ENCODE data around the gene RFTN2.

RFTN2 gene

DNA sequence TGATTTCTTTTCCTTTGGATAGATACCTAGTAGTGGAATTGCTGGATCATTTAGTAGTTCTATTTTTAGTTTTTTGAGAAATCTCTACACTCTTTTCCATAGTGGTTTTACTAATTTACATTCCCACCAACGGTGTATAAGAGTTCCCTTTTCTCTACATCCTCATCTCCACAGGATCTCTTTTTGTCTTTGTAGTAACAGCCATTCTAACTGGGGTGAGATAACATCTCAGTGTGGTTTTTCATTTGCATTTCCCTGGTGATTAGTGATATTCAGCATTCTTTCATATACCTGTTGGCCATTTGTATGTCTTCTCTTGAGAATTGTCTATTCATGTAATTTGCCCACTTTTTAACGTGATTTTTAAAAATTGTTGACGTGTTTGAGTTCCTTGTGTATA lies 13.8 kb downstream of the RFTN2 start:
- TF ChIP-seq, protein P1, sequence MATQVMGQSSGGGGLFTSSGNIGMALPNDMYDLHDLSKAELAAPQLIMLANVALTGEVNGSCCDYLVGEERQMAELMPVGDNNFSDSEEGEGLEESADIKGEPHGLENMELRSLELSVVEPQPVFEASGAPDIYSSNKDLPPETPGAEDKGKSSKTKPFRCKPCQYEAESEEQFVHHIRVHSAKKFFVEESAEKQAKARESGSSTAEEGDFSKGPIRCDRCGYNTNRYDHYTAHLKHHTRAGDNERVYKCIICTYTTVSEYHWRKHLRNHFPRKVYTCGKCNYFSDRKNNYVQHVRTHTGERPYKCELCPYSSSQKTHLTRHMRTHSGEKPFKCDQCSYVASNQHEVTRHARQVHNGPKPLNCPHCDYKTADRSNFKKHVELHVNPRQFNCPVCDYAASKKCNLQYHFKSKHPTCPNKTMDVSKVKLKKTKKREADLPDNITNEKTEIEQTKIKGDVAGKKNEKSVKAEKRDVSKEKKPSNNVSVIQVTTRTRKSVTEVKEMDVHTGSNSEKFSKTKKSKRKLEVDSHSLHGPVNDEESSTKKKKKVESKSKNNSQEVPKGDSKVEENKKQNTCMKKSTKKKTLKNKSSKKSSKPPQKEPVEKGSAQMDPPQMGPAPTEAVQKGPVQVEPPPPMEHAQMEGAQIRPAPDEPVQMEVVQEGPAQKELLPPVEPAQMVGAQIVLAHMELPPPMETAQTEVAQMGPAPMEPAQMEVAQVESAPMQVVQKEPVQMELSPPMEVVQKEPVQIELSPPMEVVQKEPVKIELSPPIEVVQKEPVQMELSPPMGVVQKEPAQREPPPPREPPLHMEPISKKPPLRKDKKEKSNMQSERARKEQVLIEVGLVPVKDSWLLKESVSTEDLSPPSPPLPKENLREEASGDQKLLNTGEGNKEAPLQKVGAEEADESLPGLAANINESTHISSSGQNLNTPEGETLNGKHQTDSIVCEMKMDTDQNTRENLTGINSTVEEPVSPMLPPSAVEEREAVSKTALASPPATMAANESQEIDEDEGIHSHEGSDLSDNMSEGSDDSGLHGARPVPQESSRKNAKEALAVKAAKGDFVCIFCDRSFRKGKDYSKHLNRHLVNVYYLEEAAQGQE (IDR thresholded peaks at IDR 0.05; ENCODE audit: insufficient read depth in 1 of 2, low read depth in 2 of 2, low read length in 2 of 2) = no peak
- TF ChIP-seq SIN3A (IDR thresholded peaks at IDR 0.05; ENCODE audit: borderline replicate concordance, insufficient read depth, low read length) (no peak), TAF1 (IDR thresholded peaks at IDR 0.05; ENCODE audit: borderline replicate concordance, insufficient read depth, low read length) (no peak)

DNA sequence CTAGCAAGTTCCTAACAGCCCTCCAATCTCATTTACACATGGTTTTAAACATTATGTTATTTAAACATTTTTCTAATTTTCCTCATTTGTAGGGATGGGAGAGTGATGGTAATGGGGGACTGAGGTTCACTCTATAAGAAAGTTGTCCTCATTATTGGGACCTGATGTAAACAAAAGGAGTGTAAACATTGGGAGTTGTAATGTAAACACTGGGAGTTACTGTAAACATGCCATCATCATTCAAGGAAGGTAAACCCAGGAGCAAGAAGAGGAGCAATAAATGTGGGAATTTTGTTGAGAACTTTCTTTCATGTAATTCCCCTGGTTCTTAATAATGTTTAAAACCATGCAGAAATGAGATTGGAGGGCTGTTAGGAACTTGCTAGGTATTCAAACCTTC lies 17.8 kb downstream of the RFTN2 start:
- TF ChIP-seq SIN3A (IDR thresholded peaks at IDR 0.05; ENCODE audit: borderline replicate concordance, insufficient read depth, low read length) (no peak), TAF1 (IDR thresholded peaks at IDR 0.05; ENCODE audit: borderline replicate concordance, insufficient read depth, low read length) (no peak), POLR2AphosphoS5 (IDR thresholded peaks at IDR 0.05; ENCODE audit: low read depth, low read length) (no peak), FOXP2 (optimal IDR thresholded peaks at IDR 0.05; ENCODE audit: borderline replicate concordance, extremely low read depth, extremely low read length, insufficient read depth) (no peak)
- TF ChIP-seq, protein P1 (IDR thresholded peaks at IDR 0.05; ENCODE audit: insufficient read depth in 1 of 2, low read depth in 2 of 2, low read length in 2 of 2) = no peak

- TF ChIP-seq, protein P1 (IDR thresholded peaks at IDR 0.05; ENCODE audit: insufficient read depth in 1 of 2, low read depth in 2 of 2, low read length in 2 of 2) = no peak
- no peak for TF ChIP-seq SIN3A (IDR thresholded peaks at IDR 0.05; ENCODE audit: borderline replicate concordance, insufficient read depth, low read length)
Measured at GRCh38 chr2:197647961-197648690, 27.3 kb downstream of the RFTN2 start.

GRCh38 chr2:197641666-197642065 lies 33.7 kb downstream of the RFTN2 start:
- TF ChIP-seq SIN3A (IDR thresholded peaks at IDR 0.05; ENCODE audit: borderline replicate concordance, insufficient read depth, low read length) (no peak), TAF1 (IDR thresholded peaks at IDR 0.05; ENCODE audit: borderline replicate concordance, insufficient read depth, low read length) (no peak), POLR2AphosphoS5 (IDR thresholded peaks at IDR 0.05; ENCODE audit: low read depth, low read length) (no peak), FOXP2 (optimal IDR thresholded peaks at IDR 0.05; ENCODE audit: borderline replicate concordance, extremely low read depth, extremely low read length, insufficient read depth) (no peak)
- TF ChIP-seq, protein P1 (IDR thresholded peaks at IDR 0.05; ENCODE audit: insufficient read depth in 1 of 2, low read depth in 2 of 2, low read length in 2 of 2) = no peak

DNA sequence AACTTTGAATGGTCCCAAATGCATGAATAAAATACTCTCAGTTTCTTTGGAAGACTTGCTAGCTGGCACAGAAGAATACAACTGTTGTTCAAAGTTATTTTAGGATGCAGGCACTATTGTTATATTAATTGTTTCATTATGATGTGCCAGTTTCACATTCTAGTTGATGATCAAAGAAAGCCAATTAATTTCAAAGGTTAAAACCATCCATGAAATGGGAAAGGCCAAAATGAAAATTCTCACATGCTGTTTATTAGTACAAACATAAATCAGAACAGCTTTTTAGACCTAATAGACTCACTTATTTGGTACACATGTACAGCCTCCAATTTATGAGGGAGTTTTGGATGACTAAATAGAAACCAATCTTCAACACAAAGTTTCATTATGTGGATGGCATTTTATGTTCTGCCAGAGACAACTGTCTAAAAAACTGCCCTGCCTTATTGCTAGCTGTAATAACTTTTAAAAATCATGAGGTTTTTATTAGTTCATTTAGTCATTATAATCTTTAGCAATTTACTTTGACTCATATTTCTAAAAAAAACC lies 42.2 kb downstream of the RFTN2 start:
- TF ChIP-seq TAF1 (IDR thresholded peaks at IDR 0.05; ENCODE audit: borderline replicate concordance, insufficient read depth, low read length) (no peak), SIN3A (IDR thresholded peaks at IDR 0.05; ENCODE audit: borderline replicate concordance, insufficient read depth, low read length) (no peak), FOXP2 (optimal IDR thresholded peaks at IDR 0.05; ENCODE audit: borderline replicate concordance, extremely low read depth, extremely low read length, insufficient read depth) (no peak), POLR2AphosphoS5 (IDR thresholded peaks at IDR 0.05; ENCODE audit: low read depth, low read length) (no peak)
- TF ChIP-seq, protein P1 (IDR thresholded peaks at IDR 0.05; ENCODE audit: insufficient read depth in 1 of 2, low read depth in 2 of 2, low read length in 2 of 2) = no peak
